ENCODE data around the gene DNAAF5. TPM values are rescaled to one million over a fixed set of nuclear protein-coding genes. Genes with fewer than 3 reads are reported as not detected.
"Not testable (repeated sequence)": the region's sequence is repeated elsewhere in the genome, so short reads cannot be mapped to it uniquely, and the experiment has no call there.

The DNAAF5 gene
- total and polyA plus RNA-seq, 2 experiments from 2014 or later = 19.0 to 23.5 TPM

GRCh38 chr7:794207-794606 is 67.7 kb downstream of the DNAAF5 start:
- TF ChIP-seq EZH2phosphoT487 (IDR thresholded peaks at IDR 0.05; ENCODE audit: low read depth, severe bottlenecking, unreplicated experiment) = no peak
- Histone ChIP-seq H3K36me3 (replicated peaks; ENCODE audit: insufficient read depth, low read depth) (no peaks in the 10 kb centered on the region), H3K4me1 (ENCODE audit: insufficient read depth) (no peaks in the 10 kb centered on the region), H4K20me1 (ENCODE audit: insufficient read depth, poor library complexity, severe bottlenecking) (no peaks in the 10 kb centered on the region), H2AFZ (no peak overlapping the region), H3K79me2 (no peaks in the 10 kb centered on the region), H3K9me2 (replicated peaks; ENCODE audit: insufficient read depth) (no peaks in the 10 kb centered on the region), H3K4me3 (no peak overlapping the region), H3K27me3 (no peaks in the 10 kb centered on the region), H3K4me2 (no peak overlapping the region), H3K9me3 (ENCODE audit: low read depth) (no peaks in the 10 kb centered on the region), H3K27ac (no peak overlapping the region)
- WGBS (ENCODE audit: low lambda C conversion rate, missing lambda C conversion rate) = 87% methylated on average over 5 of the region's 5 CpGs
- no peak for DNase-seq (ENCODE audit: low spot score)

- no peak overlapping the region for H3K27ac ChIP-seq
- no peaks in the 10 kb centered on the region for H3K4me1 ChIP-seq (ENCODE audit: insufficient read depth)
- no peak for DNase-seq (ENCODE audit: low spot score)
- no peaks in the 10 kb centered on the region for H3K79me2 ChIP-seq
- H3K9me2 ChIP-seq (replicated peaks; ENCODE audit: insufficient read depth) = no peaks in the 10 kb centered on the region
- no peak overlapping the region for H3K4me3 ChIP-seq
- WGBS (ENCODE audit: low lambda C conversion rate, missing lambda C conversion rate) = 94% methylated on average over 22 of the region's 31 CpGs
- no peak overlapping the region for H3K4me2 ChIP-seq
- no peaks in the 10 kb centered on the region for H4K20me1 ChIP-seq (ENCODE audit: insufficient read depth, poor library complexity, severe bottlenecking)
- no peaks in the 10 kb centered on the region for H3K36me3 ChIP-seq (replicated peaks; ENCODE audit: insufficient read depth, low read depth)
- H2AFZ ChIP-seq = no peak overlapping the region
- H3K27me3 ChIP-seq = no peaks in the 10 kb centered on the region
- H3K9me3 ChIP-seq (ENCODE audit: low read depth) = no peaks in the 10 kb centered on the region
- no peak for TF ChIP-seq CTCF (IDR thresholded peaks at IDR 0.05; ENCODE audit: poor library complexity)
- TF ChIP-seq EZH2 (IDR thresholded peaks at IDR 0.05; ENCODE audit: borderline replicate concordance) = no peak
- no peak for TF ChIP-seq EZH2phosphoT487 (IDR thresholded peaks at IDR 0.05; ENCODE audit: low read depth, severe bottlenecking, unreplicated experiment)
Measured at GRCh38 chr7:794671-795329, 68.3 kb downstream of the DNAAF5 start.

GRCh38 chr7:796434-797169 is 70.1 kb downstream of the DNAAF5 start:
- not testable (repeated sequence) for H3K9me2 ChIP-seq (replicated peaks; ENCODE audit: insufficient read depth); H3K27ac ChIP-seq; DNase-seq (ENCODE audit: low spot score); H3K9me3 ChIP-seq (ENCODE audit: low read depth); H3K79me2 ChIP-seq; H3K4me2 ChIP-seq; H3K4me3 ChIP-seq; H3K4me1 ChIP-seq (ENCODE audit: insufficient read depth); H4K20me1 ChIP-seq (ENCODE audit: insufficient read depth, poor library complexity, severe bottlenecking); H2AFZ ChIP-seq; H3K36me3 ChIP-seq (replicated peaks; ENCODE audit: insufficient read depth, low read depth); H3K27me3 ChIP-seq
- 86% methylated on average over 7 of the region's 10 CpGs for WGBS (ENCODE audit: low lambda C conversion rate, missing lambda C conversion rate)

GRCh38 chr7:798921-799470 is 72.5 kb downstream of the DNAAF5 start:
- 94% methylated on average over 12 of the region's 12 CpGs for WGBS (ENCODE audit: low lambda C conversion rate, missing lambda C conversion rate)
- Histone ChIP-seq H4K20me1 (ENCODE audit: insufficient read depth, poor library complexity, severe bottlenecking) (no peaks in the 10 kb centered on the region), H2AFZ (no peak overlapping the region), H3K4me2 (no peak overlapping the region), H3K4me3 (no peak overlapping the region), H3K36me3 (replicated peaks; ENCODE audit: insufficient read depth, low read depth) (no peaks in the 10 kb centered on the region), H3K4me1 (ENCODE audit: insufficient read depth) (no peaks in the 10 kb centered on the region), H3K27ac (no peak overlapping the region), H3K27me3 (no peaks in the 10 kb centered on the region), H3K9me3 (ENCODE audit: low read depth) (no peaks in the 10 kb centered on the region), H3K79me2 (no peaks in the 10 kb centered on the region), H3K9me2 (replicated peaks; ENCODE audit: insufficient read depth) (no peaks in the 10 kb centered on the region)
- no peak for TF ChIP-seq CTCF (IDR thresholded peaks at IDR 0.05; ENCODE audit: poor library complexity)
- no peak for TF ChIP-seq EZH2phosphoT487 (IDR thresholded peaks at IDR 0.05; ENCODE audit: low read depth, severe bottlenecking, unreplicated experiment)
- no peak for TF ChIP-seq EZH2 (IDR thresholded peaks at IDR 0.05; ENCODE audit: borderline replicate concordance)
- no peak for DNase-seq (ENCODE audit: low spot score)
